G401 (cell line): ENCODE data around the gene TBL1X. TPM values are rescaled to one million over a fixed set of nuclear protein-coding genes. Genes with fewer than 3 reads are reported as not detected.

Experiments used
- DNase-seq: peaks from one replicate; pipeline ENCODE4 v3.0.0-alpha.2; 2015; ENCODE audit warnings: low spot score
- in situ Hi-C: cut with HindIII; loops from 2 replicates; pipeline ENCODE4 v1.10.0; 2016; ENCODE audit warnings: low sequenced_read_pairs, mixed read lengths
- total RNA-seq: library from RNA; depleted of rRNA; stranded (reverse); fragments of >200 nt; shearing (Covaris generic); gene quantifications from 2 replicates; pipeline ENCODE4 v1.2.3, GENCODE V29; 2014

The TBL1X gene
- total RNA-seq, 1 experiment from 2014 or later = 7.6 TPM

GRCh38 chrX:9561199-9561598 lies 96.3 kb downstream of the TBL1X start:
- in situ Hi-C loops = no loop called here
- no peak for DNase-seq

- no peak for DNase-seq
- in situ Hi-C loops = no loop called here
Observed at GRCh38 chrX:9562851-9563250, 98.0 kb downstream of the TBL1X start.

- peak; percentile 76 for DNase-seq
Observed at GRCh38 chrX:9566150-9566621, 101.3 kb downstream of the TBL1X start.

DNA sequence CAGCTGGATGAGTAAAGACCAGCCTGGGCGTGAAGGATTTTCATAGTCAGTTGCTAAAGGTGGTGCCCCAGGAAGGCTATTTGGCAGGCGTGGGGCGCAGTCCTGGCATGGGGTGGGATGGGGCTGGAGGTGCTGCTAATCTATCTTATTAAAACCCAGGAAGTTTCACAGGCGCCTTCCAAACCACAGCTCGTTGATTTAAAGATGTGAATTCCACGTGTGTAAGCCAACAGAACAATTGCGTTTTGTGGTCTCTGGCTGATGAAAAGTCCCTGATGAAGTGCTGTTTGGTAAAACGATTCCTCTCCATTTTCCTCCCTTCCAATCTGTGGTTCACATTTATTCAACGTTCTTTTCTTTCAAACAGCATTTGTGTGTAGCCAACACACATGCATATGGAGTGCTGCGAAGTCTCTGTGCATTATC lies 105.0 kb downstream of the TBL1X start:
- in situ Hi-C loops = no loop called here
- no peak for DNase-seq

More at GRCh38 chrX:9566150-9566621, 101.3 kb downstream of the TBL1X start:
- in situ Hi-C loops = no loop called here

DNA sequence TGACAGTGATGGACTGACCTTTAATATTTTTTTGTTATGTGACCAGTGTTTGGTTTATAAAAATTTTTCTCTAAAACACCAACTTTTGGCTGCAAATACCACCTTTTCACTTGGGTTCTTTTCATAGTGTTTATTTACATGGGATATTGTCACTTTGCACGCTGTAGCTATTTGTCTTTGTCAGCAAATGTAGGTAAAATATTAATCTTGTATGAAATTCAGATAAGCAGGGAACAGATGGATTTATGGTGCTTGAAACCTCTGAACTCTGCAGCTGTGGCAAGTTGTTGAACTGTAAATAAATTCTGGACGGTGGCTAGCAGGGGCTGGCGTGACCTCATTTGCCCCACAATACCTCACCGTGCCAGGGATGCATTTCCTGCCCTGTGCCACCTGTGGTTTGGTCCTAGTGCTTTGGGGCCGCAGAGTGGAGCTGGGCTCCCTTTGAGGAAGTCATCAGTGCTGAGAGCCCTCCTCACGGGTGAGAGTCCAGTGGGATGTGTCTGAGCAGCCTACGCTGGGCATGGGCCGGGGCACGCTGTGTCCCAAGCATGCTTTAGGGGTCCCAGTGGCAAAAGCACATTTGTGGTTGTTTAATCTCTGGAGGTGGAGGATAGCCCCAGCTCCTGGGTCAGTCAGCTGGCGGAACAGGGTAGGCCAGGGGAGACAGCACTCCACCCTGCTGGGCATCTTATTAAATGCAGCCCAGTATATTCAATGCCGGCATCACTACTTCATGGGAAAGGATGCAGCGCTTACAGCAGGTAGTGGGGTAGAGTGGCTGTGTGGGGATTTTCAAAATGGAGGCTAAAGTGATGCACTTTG lies 108.6 kb downstream of the TBL1X start:
- no peak for DNase-seq
- in situ Hi-C loops = no loop called here

GRCh38 chrX:9576059-9576458 lies 111.2 kb downstream of the TBL1X start:
- in situ Hi-C loops = no loop called here
- DNase-seq = no peak

DNA sequence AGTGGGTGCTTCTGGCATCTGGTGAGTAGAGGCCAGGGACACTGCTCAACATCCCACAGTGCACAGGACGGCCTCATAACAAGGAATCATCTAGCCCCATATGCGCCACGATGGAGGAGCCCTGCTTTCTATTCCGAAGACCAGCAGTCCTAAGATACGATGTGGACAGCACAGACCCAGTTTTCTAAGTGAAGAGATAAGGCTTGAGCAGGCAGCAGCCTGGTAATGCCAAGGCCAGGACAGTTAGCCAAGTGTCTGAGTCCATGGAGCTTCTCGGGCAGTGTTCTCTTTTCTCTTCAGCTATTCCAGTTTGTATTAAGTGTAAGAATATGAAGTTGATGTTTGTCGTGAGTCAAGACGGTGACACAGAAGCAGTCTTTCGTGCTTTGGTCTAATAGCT lies 112.7 kb downstream of the TBL1X start:
- in situ Hi-C loops = no loop called here
- DNase-seq = no peak

GRCh38 chrX:9578083-9578779 lies 113.4 kb downstream of the TBL1X start:
- no peak for DNase-seq
- in situ Hi-C loops = no loop called here

- DNase-seq = no peak
- in situ Hi-C loops = no loop called here
Observed at GRCh38 chrX:9581771-9582385, 117.0 kb downstream of the TBL1X start.

DNA sequence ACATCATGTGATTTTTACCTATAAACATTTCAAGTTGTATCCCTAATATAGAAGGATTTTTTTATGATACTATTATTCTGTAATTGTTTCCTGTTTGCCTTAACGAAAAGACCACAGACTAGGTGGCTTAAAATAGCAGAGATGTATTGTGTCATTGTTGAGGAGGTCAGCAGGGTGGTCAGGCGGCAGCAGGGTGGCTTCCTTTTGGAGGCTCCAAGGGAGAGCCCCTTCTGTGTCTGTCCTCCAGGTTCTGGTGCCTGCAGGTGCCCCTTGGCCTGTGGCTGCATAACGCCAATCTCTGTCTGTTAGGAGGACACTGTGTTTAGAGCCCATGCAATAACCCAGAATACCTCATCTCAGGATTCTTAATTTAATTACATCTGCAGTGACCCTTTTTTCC lies 118.1 kb downstream of the TBL1X start:
- in situ Hi-C loops = no loop called here

GRCh38 chrX:9586992-9587392 lies 122.1 kb downstream of the TBL1X start:
- in situ Hi-C loops = no loop called here
- peak; percentile 70 for DNase-seq

More for the DNA sequence above, 118.1 kb downstream of the TBL1X start:
- no peak for DNase-seq

- in situ Hi-C loops = no loop called here
- no peak for DNase-seq
Observed at GRCh38 chrX:9587642-9588041, 122.8 kb downstream of the TBL1X start.

- in situ Hi-C loops = no loop called here
- no peak for DNase-seq
Observed at GRCh38 chrX:9591496-9591895, 126.6 kb downstream of the TBL1X start.

GRCh38 chrX:9593756-9594155 lies 128.9 kb downstream of the TBL1X start:
- DNase-seq = no peak
- in situ Hi-C loops = no loop called here

DNA sequence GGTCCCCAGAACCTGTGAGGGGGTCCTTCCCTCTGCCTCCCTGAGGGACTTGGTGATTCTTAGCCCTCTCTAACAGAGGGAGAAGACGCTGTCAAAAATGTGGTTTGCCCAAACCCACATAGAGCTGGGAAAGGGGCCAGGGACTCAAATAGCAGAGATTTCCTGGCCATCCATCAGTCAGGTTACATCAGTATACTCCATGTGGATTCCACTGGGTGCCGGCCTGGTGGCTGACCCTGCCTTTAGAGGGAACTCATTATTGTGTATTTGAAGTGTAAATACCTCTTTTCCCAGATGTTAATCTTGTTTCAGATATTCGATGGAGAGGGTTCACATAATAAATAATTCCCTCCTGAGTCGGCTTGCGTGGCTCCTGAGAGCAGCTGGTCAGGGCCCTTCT lies 130.3 kb downstream of the TBL1X start:
- no peak for DNase-seq
- in situ Hi-C loops = no loop called here

- no peak for DNase-seq
- in situ Hi-C loops = no loop called here
Observed at GRCh38 chrX:9596837-9597236, 132.0 kb downstream of the TBL1X start.

GRCh38 chrX:9597361-9598035 lies 132.6 kb downstream of the TBL1X start:
- DNase-seq = no peak
- in situ Hi-C loops = no loop called here

DNA sequence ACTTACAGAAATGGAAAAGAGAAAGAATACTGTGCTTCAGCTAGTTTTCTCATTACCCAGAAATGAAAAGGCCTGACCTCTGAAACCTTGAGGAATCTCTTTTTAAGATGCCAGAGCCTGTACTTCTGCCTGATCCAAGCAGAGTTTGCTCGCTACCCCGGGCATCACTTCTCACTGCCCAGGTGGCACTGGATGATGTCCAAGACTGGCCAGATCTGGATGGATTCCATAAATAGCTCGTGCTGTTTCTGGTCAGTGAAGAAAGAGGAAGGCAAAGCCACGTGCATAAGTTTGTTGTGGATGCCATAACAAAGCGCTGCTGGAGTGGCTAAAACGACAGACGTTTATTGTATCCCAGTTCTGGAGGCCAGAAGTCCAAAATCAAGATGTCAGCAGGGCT lies 133.5 kb downstream of the TBL1X start:
- peak; percentile 49 for DNase-seq
- in situ Hi-C loops = no loop called here

GRCh38 chrX:9604111-9604907 lies 139.5 kb downstream of the TBL1X start:
- no peak for DNase-seq

More at GRCh38 chrX:9604111-9604907, 139.5 kb downstream of the TBL1X start:
- in situ Hi-C loops = no loop called here
